DMS53 (cell line): ENCODE measurements around the gene KIAA1328.
A peak's percentile ranks its signal among the peaks of the same experiment; 100 is the strongest.
"Not testable (repeated sequence)": the region's sequence is repeated elsewhere in the genome, so short reads cannot be mapped to it uniquely, and the experiment has no call there.

Source experiments
- DNase-seq: peaks from one replicate; lab custom pipeline; 2025; lab: John Stamatoyannopoulos, UW

KIAA1328 gene

GRCh38 chr18:36828630-36829361 lies at the start of gene KIAA1328, which contains the start of gene TPGS2:
Gene KIAA1328 (plus strand): TSS chr18:36829127. CDS start chr18:36829139, 12 bp downstream.
Gene TPGS2 (minus strand): TSS chr18:36829002. CDS start chr18:36828767, 235 bp downstream.
- DNase-seq = peak; percentile 93

GRCh38 chr18:36780748-36781147 lies 48.2 kb upstream of the KIAA1328 start:
- DNase-seq = no peak

GRCh38 chr18:36782710-36783109 lies 46.2 kb upstream of the KIAA1328 start:
- no peak for DNase-seq

GRCh38 chr18:36783792-36784191 lies 45.1 kb upstream of the KIAA1328 start:
- DNase-seq = no peak

GRCh38 chr18:36786686-36787085 lies 42.2 kb upstream of the KIAA1328 start:
- no peak for DNase-seq

- DNase-seq = no peak
Observed at GRCh38 chr18:36792634-36793283, 36.2 kb upstream of the KIAA1328 start.

GRCh38 chr18:36798738-36799473 lies 30.0 kb upstream of the KIAA1328 start:
- DNase-seq = no peak

- DNase-seq = no peak
Observed at GRCh38 chr18:36805105-36805504, 23.8 kb upstream of the KIAA1328 start.

GRCh38 chr18:36808681-36809080 lies 20.2 kb upstream of the KIAA1328 start:
- DNase-seq = no peak

GRCh38 chr18:36809590-36810381 lies 19.1 kb upstream of the KIAA1328 start:
- peak; percentile 86 for DNase-seq

GRCh38 chr18:36811430-36811829 lies 17.5 kb upstream of the KIAA1328 start:
- DNase-seq = no peak

GRCh38 chr18:36811955-36812354 lies 17.0 kb upstream of the KIAA1328 start:
- no peak for DNase-seq

GRCh38 chr18:36812678-36813077 lies 16.2 kb upstream of the KIAA1328 start:
- DNase-seq = no peak

- DNase-seq = no peak
Observed at GRCh38 chr18:36813101-36813775, 15.7 kb upstream of the KIAA1328 start.

- DNase-seq = no peak
Observed at GRCh38 chr18:36813824-36814223, 15.1 kb upstream of the KIAA1328 start.

GRCh38 chr18:36814994-36815393 lies 13.9 kb upstream of the KIAA1328 start:
- DNase-seq = no peak

- not testable (repeated sequence) for DNase-seq
Observed at GRCh38 chr18:36816096-36816495, 12.8 kb upstream of the KIAA1328 start.

- DNase-seq = no peak
Observed at GRCh38 chr18:36817039-36817438, 11.9 kb upstream of the KIAA1328 start.

GRCh38 chr18:36818652-36819051 lies 10.3 kb upstream of the KIAA1328 start:
- no peak for DNase-seq

GRCh38 chr18:36819621-36820020 lies 9.3 kb upstream of the KIAA1328 start:
- no peak for DNase-seq

- DNase-seq = no peak
Observed at GRCh38 chr18:36821681-36822080, 7.2 kb upstream of the KIAA1328 start.
